Tongue (tissue), 2 donors: ENCODE measurements around the gene FAM177B. TPM values are rescaled to one million over a fixed set of nuclear protein-coding genes. Genes with fewer than 3 reads are reported as not detected.

Experiments
- DNase-seq: peaks from one replicate; pipeline ENCODE4 v3.0.0-alpha.2; 2015
- total RNA-seq: library from RNA; depleted of rRNA; stranded (reverse); fragments of >200 nt; gene quantifications from one replicate; pipeline ENCODE4 v1.2.3, GENCODE V29; 2014

Gene FAM177B
- total RNA-seq, 1 donor from 2014 or later: 0.41 TPM

- peak; percentile 64 for DNase-seq
These were observed 50.7 kb downstream of the FAM177B start for GRCh38 chr1:222787729-222788128.

GRCh38 chr1:222788402-222789156, 51.6 kb downstream of the FAM177B start:
- no peak for DNase-seq

DNA sequence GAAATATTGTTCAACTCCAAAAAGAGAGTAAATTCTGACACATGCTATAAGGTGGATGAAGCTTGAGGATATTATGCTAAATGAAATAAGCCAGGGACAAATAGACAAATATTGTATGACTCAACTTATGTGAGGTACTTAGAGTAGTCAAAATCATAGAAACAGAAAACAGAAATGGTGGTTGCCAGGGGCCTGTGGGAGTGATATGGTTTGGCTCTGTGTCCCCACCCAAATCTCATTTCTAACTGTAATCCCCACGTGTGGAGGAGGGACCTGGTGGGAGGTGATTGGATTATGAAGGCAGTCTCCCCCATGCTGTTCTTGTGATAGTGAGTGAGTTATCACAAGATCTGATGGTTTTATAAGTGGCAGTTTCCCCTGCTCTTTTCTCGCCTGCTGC, 53.1 kb downstream of the FAM177B start:
- DNase-seq: no peak

GRCh38 chr1:222790520-222790919, 53.5 kb downstream of the FAM177B start:
- DNase-seq: no peak

DNA sequence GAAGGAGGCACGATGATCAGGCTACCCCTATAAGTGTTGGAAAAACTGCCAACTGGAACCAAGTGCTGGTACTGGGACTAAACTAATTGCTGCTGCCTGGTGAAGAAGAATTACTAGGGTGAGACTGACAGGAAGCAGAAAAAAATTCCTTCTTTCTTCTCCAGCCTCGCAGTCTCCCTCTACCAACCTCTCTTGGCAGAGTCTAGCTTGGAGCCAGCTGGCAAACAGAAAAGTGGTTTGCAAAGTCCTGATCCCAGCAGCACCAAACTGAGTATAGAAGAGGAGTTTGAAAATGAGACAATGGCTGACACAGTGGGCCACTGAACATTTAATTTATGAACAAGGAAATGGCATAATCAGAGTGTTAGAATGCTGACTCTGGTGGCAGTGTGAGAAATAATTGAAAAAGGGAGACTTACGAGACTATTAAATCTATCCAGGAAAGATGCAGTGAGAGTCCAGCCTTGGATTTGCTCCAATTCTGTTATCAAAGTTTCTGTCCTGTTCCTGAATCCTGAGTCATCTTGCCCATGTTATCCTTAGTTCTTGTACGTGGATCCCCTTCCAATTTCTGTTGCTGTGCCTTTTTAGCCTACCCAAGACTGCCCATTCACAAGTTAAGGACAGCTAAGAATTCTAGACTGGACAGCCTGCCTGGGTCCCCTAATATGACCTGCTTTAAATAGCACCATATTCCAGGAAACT, 54.2 kb downstream of the FAM177B start:
- DNase-seq: no peak

DNA sequence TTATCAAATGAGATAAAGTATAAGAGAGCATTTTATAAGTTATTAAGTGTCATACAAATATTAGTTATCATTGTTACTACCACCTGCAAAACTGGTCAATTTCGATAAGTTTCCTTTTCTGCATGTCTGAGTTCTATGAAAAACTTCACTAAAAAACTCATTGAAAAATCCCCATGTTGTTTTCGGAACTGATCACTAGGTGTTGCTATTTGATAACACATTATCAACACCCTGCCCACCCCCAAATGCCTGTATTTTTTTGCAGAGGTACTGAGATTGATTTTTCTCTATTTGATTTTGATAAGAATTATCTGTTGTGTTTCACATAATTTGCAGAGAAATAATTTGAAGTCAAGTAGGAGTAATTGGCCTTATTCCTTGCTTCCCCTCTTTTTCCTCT, 55.7 kb downstream of the FAM177B start:
- peak; percentile 68 for DNase-seq

GRCh38 chr1:222794656-222795474, 57.9 kb downstream of the FAM177B start:
- no peak for DNase-seq

DNA sequence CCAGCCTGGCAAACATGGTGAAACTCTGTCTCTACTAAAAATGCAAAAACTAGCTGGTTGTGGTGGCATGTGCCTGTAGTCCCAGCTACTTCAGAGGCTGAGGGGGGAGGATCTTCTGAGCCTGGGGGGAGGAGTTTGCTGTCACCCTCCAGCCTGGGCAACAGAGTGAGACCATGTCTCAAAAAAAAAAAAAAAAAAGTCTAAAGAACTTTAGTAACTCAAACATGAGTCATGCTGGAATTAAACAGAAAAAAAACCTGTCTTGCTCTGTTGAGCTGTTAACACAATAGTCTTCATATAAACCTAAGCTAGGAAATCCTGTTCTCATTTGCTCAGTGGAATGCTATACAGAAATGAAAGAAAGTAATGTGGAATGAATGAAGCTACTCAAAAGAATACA, 61.1 kb downstream of the FAM177B start:
- no peak for DNase-seq

GRCh38 chr1:222798975-222799374, 62.0 kb downstream of the FAM177B start:
- DNase-seq: no peak

Other genes starting within 250 kb of the FAM177B start
- gene HHIPL2, start 189.1 kb upstream of the FAM177B start, total RNA-seq: not detected
- gene TAF1A, start 147.3 kb upstream of the FAM177B start, total RNA-seq: 15.9 TPM
- gene MIA3, start 119.1 kb upstream of the FAM177B start, total RNA-seq: 51.0 TPM
- gene AIDA, start 24.7 kb upstream of the FAM177B start, total RNA-seq: 47.7 TPM
- 62.2 TPM for gene BROX, start 24.6 kb upstream of the FAM177B start, total RNA-seq
- 9.5 TPM for gene DISP1, start 77.8 kb downstream of the FAM177B start, total RNA-seq